Measurements from ENCODE around the gene TBC1D24.
"Not testable (repeated sequence)": the region's sequence is repeated elsewhere in the genome, so short reads cannot be mapped to it uniquely, and the experiment has no call there.

TBC1D24 gene

GRCh38 chr16:2468725-2469398, 6.1 kb upstream of the TBC1D24 start:
- DNase-seq (ENCODE audit: low read depth, low spot score): no peak

DNA sequence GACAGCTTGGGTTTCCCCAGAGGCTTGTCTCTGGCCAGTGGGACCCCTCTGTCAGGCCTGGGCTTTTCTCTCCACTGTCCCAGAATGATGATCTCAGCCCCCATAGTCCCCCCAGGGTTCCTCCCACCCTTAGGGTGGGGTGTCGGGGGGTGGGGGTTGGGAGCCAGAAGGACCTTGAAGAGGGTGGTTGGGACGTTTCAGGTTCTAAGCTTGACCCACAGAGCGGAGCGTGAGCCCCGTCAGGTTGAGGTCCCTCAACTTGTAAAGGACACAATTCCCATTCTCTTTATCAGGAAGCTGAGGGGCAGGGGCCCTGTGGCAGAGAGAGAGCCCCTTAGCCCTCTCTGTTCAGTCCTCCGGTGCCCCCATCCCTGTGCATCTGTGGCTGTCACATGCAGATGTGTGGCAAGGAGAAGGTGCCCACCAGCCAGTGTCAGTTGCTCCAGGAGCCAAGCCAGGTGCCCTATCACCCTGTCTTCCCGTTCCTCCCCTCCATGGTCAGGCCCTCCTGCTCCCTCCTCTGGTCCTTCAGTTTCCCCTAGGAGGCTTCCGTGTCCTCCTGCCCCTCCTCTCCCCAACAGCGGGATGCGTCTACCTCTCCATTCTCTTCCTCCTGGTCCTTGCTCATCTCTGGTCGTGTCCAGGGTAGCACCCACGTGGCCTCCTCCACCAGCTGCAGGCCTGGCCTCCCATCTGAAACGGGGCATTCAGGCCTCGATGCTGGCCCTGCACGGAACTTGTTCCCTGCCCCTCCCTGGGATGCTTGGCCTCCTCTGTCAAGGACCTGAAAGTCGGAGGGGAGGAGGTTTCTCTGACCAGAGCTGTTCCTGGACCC, 5.3 kb upstream of the TBC1D24 start:
- no peak for DNase-seq (ENCODE audit: low read depth, low spot score)

- DNase-seq (ENCODE audit: low read depth, low spot score): no peak
These were observed 4.7 kb upstream of the TBC1D24 start for GRCh38 chr16:2470234-2470601.

GRCh38 chr16:2470603-2471015, 4.3 kb upstream of the TBC1D24 start:
- no peak for DNase-seq (ENCODE audit: low read depth, low spot score)

GRCh38 chr16:2471016-2471652, 3.8 kb upstream of the TBC1D24 start, which contains the start of gene NTN3:
TSS of gene NTN3 (plus strand) at chr16:2471297. CDS start at chr16:2471702, 405 bp downstream.
- DNase-seq (ENCODE audit: low read depth, low spot score): no peak

- no peak for DNase-seq (ENCODE audit: low read depth, low spot score)
These were observed 3.1 kb upstream of the TBC1D24 start for GRCh38 chr16:2471653-2472487.

DNA sequence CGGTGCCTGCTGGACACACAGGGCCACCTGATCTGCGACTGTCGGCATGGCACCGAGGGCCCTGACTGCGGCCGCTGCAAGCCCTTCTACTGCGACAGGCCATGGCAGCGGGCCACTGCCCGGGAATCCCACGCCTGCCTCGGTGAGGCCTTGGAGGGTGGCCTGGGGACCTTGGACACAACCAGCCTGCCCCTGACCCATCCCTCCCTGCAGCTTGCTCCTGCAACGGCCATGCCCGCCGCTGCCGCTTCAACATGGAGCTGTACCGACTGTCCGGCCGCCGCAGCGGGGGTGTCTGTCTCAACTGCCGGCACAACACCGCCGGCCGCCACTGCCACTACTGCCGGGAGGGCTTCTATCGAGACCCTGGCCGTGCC, 2.5 kb upstream of the TBC1D24 start:
- no peak for DNase-seq (ENCODE audit: low read depth, low spot score)

DNA sequence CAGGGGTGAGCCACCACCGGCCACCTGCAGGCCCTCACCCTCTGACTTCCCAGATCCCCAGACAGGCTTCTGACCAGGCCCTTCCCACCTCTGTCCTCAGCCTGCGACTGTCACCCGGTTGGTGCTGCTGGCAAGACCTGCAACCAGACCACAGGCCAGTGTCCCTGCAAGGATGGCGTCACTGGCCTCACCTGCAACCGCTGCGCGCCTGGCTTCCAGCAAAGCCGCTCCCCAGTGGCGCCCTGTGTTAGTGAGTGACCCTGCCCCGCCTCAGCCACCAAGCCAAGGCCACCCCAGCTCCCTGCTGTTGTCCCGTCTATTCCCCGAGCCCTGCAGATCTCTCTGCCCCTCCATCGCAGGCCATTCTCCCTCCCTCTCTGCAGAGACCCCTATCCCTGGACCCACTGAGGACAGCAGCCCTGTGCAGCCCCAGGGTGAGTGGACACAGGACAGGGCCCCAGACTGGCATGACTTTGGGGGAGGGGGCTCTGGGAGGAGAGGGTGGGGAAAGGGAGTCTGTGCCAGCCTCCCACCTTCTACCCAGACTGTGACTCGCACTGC, 2.0 kb upstream of the TBC1D24 start:
- no peak for DNase-seq (ENCODE audit: low read depth, low spot score)

- DNase-seq (ENCODE audit: low read depth, low spot score): no peak
These were observed 1.4 kb upstream of the TBC1D24 start for GRCh38 chr16:2473446-2473926.

DNA sequence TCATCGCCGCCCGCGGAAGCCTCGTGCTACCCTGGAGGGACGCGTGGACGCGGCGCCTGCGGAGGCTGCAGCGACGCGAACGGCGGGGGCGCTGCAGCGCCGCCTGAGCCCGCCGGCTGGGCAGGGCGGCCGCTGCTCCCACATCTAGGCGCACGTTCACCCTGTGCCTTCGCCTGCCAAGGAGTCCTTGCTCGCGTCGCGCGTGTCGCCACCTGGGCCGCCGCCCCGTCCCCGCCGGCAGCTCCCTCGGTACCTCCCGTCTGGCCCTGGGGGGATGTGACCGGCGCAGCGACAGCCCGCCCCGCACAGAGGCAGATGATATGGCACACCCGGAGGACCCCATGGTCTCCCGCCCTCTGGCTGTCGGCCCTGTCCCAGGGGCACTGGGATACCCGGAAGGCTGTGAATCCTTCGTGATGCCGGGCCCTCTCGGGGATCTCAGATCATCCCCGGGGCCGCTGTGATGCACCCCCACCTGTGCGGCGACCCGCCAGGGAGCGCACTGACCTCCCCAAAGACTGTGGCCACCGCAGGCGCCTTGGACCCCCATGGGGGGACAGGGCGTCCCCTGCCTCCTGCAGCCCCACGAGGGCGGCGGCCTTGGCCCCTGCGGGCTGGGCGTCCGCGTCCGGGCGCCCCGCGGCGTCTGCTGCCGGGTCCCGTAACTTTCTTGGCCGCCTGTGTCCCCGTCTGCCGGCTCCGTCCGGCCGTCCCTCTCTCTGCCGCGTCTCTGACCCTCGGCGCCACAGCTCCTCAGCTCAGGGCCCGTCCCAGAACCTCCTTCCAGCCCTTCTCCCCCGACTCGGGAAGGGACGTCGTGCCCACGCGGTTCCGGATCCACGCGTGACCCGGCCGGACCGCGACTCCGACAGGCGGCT, 689 bp upstream of the TBC1D24 start:
- DNase-seq (ENCODE audit: low read depth, low spot score): no peak

DNA sequence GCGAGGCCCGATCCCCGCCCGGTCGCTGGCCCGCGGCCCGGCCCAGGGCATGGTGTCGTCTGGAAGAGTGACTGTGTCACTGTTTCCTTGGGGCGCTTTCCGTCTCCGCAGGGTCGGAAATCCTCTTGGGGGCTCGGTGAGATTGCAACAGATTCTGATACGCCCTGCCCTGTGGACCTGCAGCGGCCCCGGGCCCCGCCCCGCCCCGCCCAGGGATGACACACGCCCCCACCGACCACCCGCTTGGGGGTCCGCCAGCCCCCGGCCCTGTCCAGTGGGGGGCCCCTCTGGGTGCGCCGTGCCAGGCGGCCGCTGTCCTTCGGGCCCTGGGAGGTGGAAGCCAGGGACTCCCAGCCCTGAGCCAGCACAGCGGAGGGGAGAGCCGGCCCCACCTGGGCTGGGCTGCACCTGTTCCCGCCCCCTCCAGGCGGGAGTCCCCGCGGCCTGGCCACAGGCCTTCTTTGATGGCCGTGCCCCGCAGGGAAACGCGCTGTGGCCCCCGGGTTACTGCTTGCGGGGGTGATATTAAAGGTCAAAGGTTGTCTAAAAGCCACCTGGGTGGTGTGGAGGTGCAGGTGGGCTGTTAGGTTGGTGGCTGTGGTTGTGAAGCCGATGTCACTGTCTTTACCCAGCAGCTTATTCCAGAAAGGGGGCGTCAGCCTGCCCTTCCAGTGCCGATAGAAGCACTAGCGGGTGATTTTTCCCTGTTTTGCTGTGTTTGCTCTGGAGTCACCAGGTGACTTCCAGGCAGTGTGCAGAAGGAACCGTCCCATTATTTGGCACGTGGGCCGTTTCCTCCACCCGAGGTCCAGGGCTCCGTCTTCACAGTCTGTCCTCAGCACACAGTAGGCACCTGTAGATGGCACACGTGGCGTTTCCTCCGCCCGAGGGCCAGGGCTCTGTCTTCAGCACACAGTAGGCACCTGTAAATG, 752 bp downstream of the TBC1D24 start:
- DNase-seq (ENCODE audit: low read depth, low spot score): no peak

GRCh38 chr16:2476345-2476720, 1.4 kb downstream of the TBC1D24 start:
- no peak for DNase-seq (ENCODE audit: low read depth, low spot score)

DNA sequence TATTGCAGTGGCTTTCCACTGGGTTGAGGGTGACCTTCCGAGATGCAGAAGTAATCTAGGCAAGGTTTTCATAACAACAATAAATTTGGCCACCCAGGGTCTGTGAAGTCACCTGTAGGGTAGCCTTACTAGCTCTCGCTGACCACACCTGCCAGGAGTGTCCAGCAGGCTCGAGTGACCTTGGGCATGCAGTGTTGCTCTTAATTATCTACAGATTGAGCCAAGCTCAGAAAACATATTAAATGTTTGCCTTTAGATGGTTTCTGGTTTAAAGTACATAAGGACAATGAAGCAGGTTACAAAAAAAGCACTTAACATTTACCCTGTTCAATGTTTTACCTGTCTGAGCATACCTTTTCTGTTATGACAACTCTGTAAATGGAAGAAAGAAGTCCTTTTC, 1.8 kb downstream of the TBC1D24 start:
- DNase-seq (ENCODE audit: low read depth, low spot score): no peak

- DNase-seq (ENCODE audit: low read depth, low spot score): no peak
These were observed 2.4 kb downstream of the TBC1D24 start for GRCh38 chr16:2477327-2477726.

- DNase-seq (ENCODE audit: low read depth, low spot score): no peak
These were observed 3.4 kb downstream of the TBC1D24 start for GRCh38 chr16:2478279-2478678.

GRCh38 chr16:2479996-2480395, 5.1 kb downstream of the TBC1D24 start:
- not testable (repeated sequence) for DNase-seq (ENCODE audit: low read depth, low spot score)

GRCh38 chr16:2480948-2481347, 6.0 kb downstream of the TBC1D24 start:
- no peak for DNase-seq (ENCODE audit: low read depth, low spot score)

DNA sequence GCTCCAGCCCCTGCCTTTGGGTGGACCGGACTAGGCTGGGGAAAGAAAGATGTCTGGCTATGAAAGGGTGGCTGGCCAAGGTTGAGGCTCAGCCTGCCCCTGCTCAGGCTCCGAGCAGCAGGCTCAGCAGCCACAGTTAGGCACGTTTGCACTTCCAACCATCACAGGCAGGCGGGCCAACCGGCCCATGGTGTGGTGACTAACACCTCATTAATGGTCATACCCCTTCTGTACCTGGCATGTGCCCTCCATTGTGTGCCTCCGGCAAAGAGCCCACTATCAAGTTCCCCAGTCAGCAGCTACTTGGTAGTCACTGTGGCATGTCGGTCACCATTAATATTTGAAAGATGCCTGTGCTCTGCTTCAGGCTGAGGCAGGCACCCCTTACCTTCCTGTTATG, 6.7 kb downstream of the TBC1D24 start:
- no peak for DNase-seq (ENCODE audit: low read depth, low spot score)

- no peak for DNase-seq (ENCODE audit: low read depth, low spot score)
These were observed 7.3 kb downstream of the TBC1D24 start for GRCh38 chr16:2482249-2482648.
